ENCODE results near the gene KY. TPM values are rescaled to one million over a fixed set of nuclear protein-coding genes. Genes with fewer than 3 reads are reported as not detected.

KY gene
- polyA plus RNA-seq, 3 donors from 2014 or later, result not detected

GRCh38 chr3:134663721-134664456 is 13.1 kb upstream of the KY start:
- Mint-ChIP-seq H3K9me3 (no peaks in the 10 kb centered on the region), H3K36me3 (no peaks in the 10 kb centered on the region), H3K4me3 (no peak overlapping the region), H3K27me3 (ENCODE audit: low read depth in 3 of 3) (peaks cover 2 to 10% (median 3%) of the 10 kb centered on the region in 3 donors), H3K4me1 (no peaks in the 10 kb centered on the region), H3K27ac (no peak overlapping the region)
- no peak for DNase-seq

- H3K27me3 Mint-ChIP-seq (ENCODE audit: low read depth in 3 of 3), result peaks cover 0 to 2% (median 2%) of the 10 kb centered on the region in 3 donors
Observed at GRCh38 chr3:134660046-134660441, 9.2 kb upstream of the KY start.

GRCh38 chr3:134659391-134660045 is 8.7 kb upstream of the KY start:
- H3K27ac Mint-ChIP-seq, result no peak overlapping the region
- no peak overlapping the region for H3K4me3 Mint-ChIP-seq
- no peaks in the 10 kb centered on the region for H3K36me3 Mint-ChIP-seq
- H3K4me1 Mint-ChIP-seq, result no peaks in the 10 kb centered on the region
- DNase-seq, result no peak
- H3K27me3 Mint-ChIP-seq (ENCODE audit: low read depth in 3 of 3), result peaks cover 0 to 4% (median 2%) of the 10 kb centered on the region in 3 donors
- H3K9me3 Mint-ChIP-seq, result no peaks in the 10 kb centered on the region

More at GRCh38 chr3:134660046-134660441, 9.2 kb upstream of the KY start:
- no peaks in the 10 kb centered on the region for H3K9me3 Mint-ChIP-seq
- H3K27ac Mint-ChIP-seq, result no peak overlapping the region
- no peaks in the 10 kb centered on the region for H3K36me3 Mint-ChIP-seq
- H3K4me1 Mint-ChIP-seq, result no peaks in the 10 kb centered on the region
- DNase-seq, result no peak
- no peak overlapping the region for H3K4me3 Mint-ChIP-seq

- Mint-ChIP-seq H3K9me3 (no peaks in the 10 kb centered on the region), H3K36me3 (no peaks in the 10 kb centered on the region), H3K4me3 (no peak overlapping the region), H3K27me3 (ENCODE audit: low read depth in 3 of 3) (peaks cover 0 to 4% (median 3%) of the 10 kb centered on the region in 3 donors), H3K4me1 (no peaks in the 10 kb centered on the region), H3K27ac (no peak overlapping the region)
- DNase-seq, result no peak
Observed at GRCh38 chr3:134658555-134658954, 7.7 kb upstream of the KY start.

GRCh38 chr3:134656211-134656800 is 5.5 kb upstream of the KY start:
- Mint-ChIP-seq H3K27me3 (ENCODE audit: low read depth in 3 of 3) (peaks cover 3 to 7% (median 4%) of the 10 kb centered on the region in 3 donors), H3K4me3 (no peak overlapping the region), H3K36me3 (no peaks in the 10 kb centered on the region), H3K27ac (no peak overlapping the region), H3K4me1 (no peaks in the 10 kb centered on the region), H3K9me3 (no peaks in the 10 kb centered on the region)
- DNase-seq, result no peak

- Mint-ChIP-seq H3K36me3 (no peaks in the 10 kb centered on the region), H3K4me3 (no peak overlapping the region), H3K27me3 (ENCODE audit: low read depth in 3 of 3) (peaks cover 2 to 7% (median 4%) of the 10 kb centered on the region in 3 donors), H3K4me1 (no peaks in the 10 kb centered on the region), H3K9me3 (no peaks in the 10 kb centered on the region), H3K27ac (no peak overlapping the region)
- no peak for DNase-seq
Observed at GRCh38 chr3:134655706-134656105, 4.9 kb upstream of the KY start.

- Mint-ChIP-seq H3K27me3 (ENCODE audit: low read depth in 3 of 3) (peaks cover 2 to 9% (median 8%) of the 10 kb centered on the region in 3 donors), H3K27ac (no peak overlapping the region), H3K4me3 (no peak overlapping the region)
Observed at GRCh38 chr3:134654031-134654430, 3.2 kb upstream of the KY start.

GRCh38 chr3:134652886-134653630 is 2.2 kb upstream of the KY start:
- Mint-ChIP-seq H3K36me3 (no peaks in the 10 kb centered on the region), H3K9me3 (no peaks in the 10 kb centered on the region), H3K4me1 (no peaks in the 10 kb centered on the region), H3K4me3 (no peak overlapping the region), H3K27ac (no peak overlapping the region), H3K27me3 (ENCODE audit: low read depth in 3 of 3) (peaks cover 3 to 9% (median 8%) of the 10 kb centered on the region in 3 donors)
- DNase-seq, result no peak

More at GRCh38 chr3:134654031-134654430, 3.2 kb upstream of the KY start:
- no peak for DNase-seq
- Mint-ChIP-seq H3K4me1 (no peaks in the 10 kb centered on the region), H3K36me3 (no peaks in the 10 kb centered on the region), H3K9me3 (no peaks in the 10 kb centered on the region)

- H3K27me3 Mint-ChIP-seq (ENCODE audit: low read depth in 3 of 3), result peaks cover 5 to 9% (median 8%) of the 10 kb centered on the region in 3 donors
- H3K9me3 Mint-ChIP-seq, result no peaks in the 10 kb centered on the region
- H3K4me1 Mint-ChIP-seq, result no peaks in the 10 kb centered on the region
- no peak for DNase-seq
- no peaks in the 10 kb centered on the region for H3K36me3 Mint-ChIP-seq
- no peak overlapping the region for H3K4me3 Mint-ChIP-seq
- no peak overlapping the region for H3K27ac Mint-ChIP-seq
Observed at GRCh38 chr3:134652409-134652831, 1.6 kb upstream of the KY start.

- Mint-ChIP-seq H3K4me1 (no peaks in the 10 kb centered on the region), H3K27ac (no peak overlapping the region), H3K27me3 (ENCODE audit: low read depth in 3 of 3) (peaks cover 5 to 9% (median 8%) of the 10 kb centered on the region in 3 donors), H3K36me3 (no peaks in the 10 kb centered on the region), H3K9me3 (no peaks in the 10 kb centered on the region), H3K4me3 (no peak overlapping the region)
- DNase-seq, result no peak
Observed at GRCh38 chr3:134651347-134652041, 672 bp upstream of the KY start.

GRCh38 chr3:134649106-134649705 is 1.6 kb downstream of the KY start:
- Mint-ChIP-seq H3K4me3 (no peak overlapping the region), H3K27me3 (ENCODE audit: low read depth in 3 of 3) (peaks cover 5 to 8% (median 5%) of the 10 kb centered on the region in 3 donors), H3K4me1 (no peaks in the 10 kb centered on the region), H3K27ac (no peak overlapping the region), H3K36me3 (no peaks in the 10 kb centered on the region), H3K9me3 (no peaks in the 10 kb centered on the region)
- no peak for DNase-seq

GRCh38 chr3:134647902-134648760 is 2.7 kb downstream of the KY start:
- no peak for DNase-seq
- Mint-ChIP-seq H3K27me3 (ENCODE audit: low read depth in 3 of 3) (peaks cover 3 to 8% (median 5%) of the 10 kb centered on the region in 3 donors), H3K9me3 (no peaks in the 10 kb centered on the region), H3K36me3 (no peaks in the 10 kb centered on the region), H3K27ac (no peak overlapping the region), H3K4me1 (no peaks in the 10 kb centered on the region), H3K4me3 (no peak overlapping the region)

Data from immature natural killer cell (primary cell).